Inflammatory macrophage treated with lipopolysaccharide for 1 hour (primary cell): ENCODE results near the gene PDE4D.

ENCODE experiments used
- DNase-seq, 2 donors: peaks; one replicate each; pipeline ENCODE4 v3.0.0-alpha.2; 2020 to 2022

PDE4D gene

GRCh38 chr5:59542306-59542705 lies 351.2 kb downstream of the PDE4D start:
- DNase-seq: no peak

GRCh38 chr5:59540366-59540765 lies 353.2 kb downstream of the PDE4D start:
- no peak for DNase-seq

DNA sequence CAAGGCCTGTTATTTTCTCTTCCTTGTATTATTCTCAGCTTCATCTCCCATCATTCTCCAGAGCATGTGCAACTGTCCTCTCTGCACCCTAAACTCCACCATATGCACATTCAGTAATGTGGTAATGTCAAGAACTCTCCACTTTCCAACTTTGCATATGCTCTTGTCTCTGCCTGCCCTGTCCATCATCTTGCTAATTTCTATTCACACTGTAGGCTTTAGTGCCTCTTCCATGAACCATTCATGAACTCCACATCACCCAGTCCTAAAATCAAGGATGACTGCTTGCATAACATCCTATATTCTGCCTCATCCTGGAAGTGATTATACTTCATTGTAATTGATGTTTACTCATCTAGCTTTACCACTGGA lies 354.8 kb downstream of the PDE4D start:
- no peak for DNase-seq

DNA sequence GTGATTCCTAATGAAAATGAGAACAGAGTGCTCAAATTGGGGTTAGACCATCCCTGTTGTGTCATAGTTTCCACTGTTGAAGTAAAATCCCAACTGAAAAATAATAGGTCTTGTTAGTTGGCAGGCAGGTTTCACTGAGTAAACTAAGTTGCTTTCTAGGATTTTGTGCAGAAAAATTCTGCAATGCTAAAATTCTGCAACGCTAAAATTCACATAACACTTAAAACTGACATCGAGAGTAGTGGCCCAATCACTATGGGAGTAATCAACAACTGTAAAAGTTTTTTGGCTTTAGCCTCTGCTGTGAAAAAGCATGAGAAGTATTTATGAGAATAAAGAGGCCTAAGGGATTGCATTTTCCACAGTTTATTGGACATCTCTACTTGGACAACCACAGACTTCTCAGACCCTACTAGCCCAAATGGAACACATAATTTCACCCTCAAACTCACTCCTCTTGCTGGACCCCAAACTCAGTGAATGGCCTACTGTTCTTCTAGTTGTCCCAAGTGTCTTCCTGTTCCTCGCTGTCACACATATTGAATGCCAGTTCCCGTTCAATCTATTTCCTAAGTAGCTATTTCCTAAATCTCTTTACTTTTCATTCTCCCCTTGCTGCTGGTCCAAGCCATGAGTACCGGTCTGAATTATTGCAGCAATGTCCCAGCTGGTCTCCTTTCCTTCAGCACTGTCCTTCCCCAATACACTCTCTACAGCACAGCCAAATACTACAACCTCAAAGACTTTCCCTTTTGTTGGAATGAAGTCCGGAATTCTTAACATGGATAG lies 355.4 kb downstream of the PDE4D start:
- DNase-seq: no peak

GRCh38 chr5:59536875-59537274 lies 356.7 kb downstream of the PDE4D start:
- DNase-seq: no peak

GRCh38 chr5:59535561-59535960 lies 358.0 kb downstream of the PDE4D start:
- DNase-seq: no peak

DNA sequence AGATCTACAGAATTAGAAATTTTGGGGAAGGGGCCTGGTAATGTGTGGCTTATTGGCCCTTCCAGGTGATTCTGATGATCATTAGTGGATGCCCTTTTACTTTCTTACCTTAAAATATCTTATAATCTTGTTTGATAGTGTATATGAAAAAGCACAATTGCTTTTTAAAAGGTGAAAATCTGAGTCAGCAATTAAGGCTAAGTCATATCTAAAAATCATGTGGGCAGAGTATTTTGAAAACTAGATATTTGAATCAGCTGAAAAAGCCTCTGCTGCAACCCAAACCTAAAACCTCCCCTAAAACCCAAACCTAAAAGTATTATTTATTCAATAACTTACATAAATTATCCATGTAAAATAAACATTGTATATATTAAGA lies 359.8 kb downstream of the PDE4D start:
- DNase-seq: no peak

GRCh38 chr5:59532979-59533729 lies 360.4 kb downstream of the PDE4D start:
- no peak for DNase-seq

- no peak for DNase-seq
Observed at GRCh38 chr5:59529239-59529638, 364.3 kb downstream of the PDE4D start.

GRCh38 chr5:59528202-59528862 lies 365.2 kb downstream of the PDE4D start:
- DNase-seq: no peak

GRCh38 chr5:59525957-59526356 lies 367.6 kb downstream of the PDE4D start:
- DNase-seq: no peak

DNA sequence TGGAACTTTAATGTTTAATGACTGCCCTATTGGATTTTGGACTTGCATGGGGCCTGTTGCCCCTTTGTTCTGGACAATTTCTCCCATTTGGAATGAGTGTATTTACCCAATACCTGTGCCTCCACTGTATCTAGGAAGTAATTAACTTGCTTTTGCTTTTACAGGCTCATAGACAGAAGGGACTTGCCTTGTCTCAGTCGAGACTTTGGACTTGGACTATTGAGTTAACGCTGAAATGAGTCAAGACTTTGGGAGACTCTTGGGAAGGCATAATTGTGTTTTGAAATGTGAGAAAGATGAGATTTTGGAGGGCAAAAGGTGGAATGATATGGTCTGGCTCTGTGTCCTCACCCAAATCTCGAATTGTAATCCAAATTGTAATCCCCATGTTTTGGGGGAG lies 368.2 kb downstream of the PDE4D start:
- DNase-seq: no peak

- DNase-seq: no peak
Observed at GRCh38 chr5:59522201-59522831, 371.2 kb downstream of the PDE4D start.

GRCh38 chr5:59521476-59521875 lies 372.1 kb downstream of the PDE4D start:
- DNase-seq: peak in 1 of 2 donors; percentile 29

- no peak for DNase-seq
Observed at GRCh38 chr5:59519338-59519737, 374.2 kb downstream of the PDE4D start.

GRCh38 chr5:59517926-59518585 lies 375.5 kb downstream of the PDE4D start:
- DNase-seq: no peak

GRCh38 chr5:59516161-59516560 lies 377.4 kb downstream of the PDE4D start:
- DNase-seq: no peak

GRCh38 chr5:59506285-59506877 lies 387.1 kb downstream of the PDE4D start:
- peak in 1 of 2 donors; percentile 61 for DNase-seq

DNA sequence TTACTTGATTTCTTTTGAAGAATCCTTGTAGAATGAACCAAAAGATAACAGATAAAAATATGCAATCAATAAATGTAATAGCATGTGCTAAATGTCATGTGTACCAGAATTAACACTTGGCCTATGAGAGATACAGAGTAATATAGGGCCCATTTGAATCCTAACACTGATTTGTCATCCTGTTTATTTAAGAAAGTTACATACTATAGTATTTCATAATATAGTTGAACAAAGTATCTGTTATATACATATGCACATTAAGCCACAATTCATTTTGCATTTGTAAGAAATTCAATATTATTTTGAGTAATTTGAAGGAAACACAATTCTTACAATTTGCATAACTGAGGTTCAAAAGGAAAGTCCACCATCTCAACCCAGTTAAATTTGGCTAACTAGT lies 389.5 kb downstream of the PDE4D start:
- DNase-seq: no peak

DNA sequence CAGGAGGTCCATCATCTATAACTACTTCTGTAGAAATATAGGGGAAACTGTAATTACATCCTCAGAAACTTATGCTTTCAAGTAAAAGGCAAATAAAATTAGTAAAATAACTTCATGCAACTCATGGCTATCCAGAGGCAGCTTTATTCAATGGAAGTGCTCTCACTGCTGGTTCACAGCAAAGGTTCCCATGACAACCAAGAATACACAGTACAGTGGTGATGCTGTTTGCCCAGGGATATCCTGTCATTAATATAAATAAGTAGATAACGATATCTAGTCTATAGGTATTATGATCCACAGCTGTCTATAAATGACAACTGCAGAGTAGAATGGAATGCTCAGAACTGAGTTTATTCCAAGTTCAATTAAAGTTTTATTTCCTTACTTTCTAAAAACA lies 390.3 kb downstream of the PDE4D start:
- no peak for DNase-seq

GRCh38 chr5:59501316-59501715 lies 392.2 kb downstream of the PDE4D start:
- no peak for DNase-seq

GRCh38 chr5:59500014-59500413 lies 393.5 kb downstream of the PDE4D start:
- DNase-seq: no peak
